Activated CD4-positive, CD25-positive, alpha-beta regulatory T cell (primary cell): ENCODE data around the gene ASTN1.
"Not testable (repeated sequence)": the region's sequence is repeated elsewhere in the genome, so short reads cannot be mapped to it uniquely, and the experiment has no call there.

Source experiments
- DNase-seq, 4 experiments: peaks; one replicate each; lab custom pipeline; 2025; lab: John Stamatoyannopoulos, UW

ASTN1 gene

DNA sequence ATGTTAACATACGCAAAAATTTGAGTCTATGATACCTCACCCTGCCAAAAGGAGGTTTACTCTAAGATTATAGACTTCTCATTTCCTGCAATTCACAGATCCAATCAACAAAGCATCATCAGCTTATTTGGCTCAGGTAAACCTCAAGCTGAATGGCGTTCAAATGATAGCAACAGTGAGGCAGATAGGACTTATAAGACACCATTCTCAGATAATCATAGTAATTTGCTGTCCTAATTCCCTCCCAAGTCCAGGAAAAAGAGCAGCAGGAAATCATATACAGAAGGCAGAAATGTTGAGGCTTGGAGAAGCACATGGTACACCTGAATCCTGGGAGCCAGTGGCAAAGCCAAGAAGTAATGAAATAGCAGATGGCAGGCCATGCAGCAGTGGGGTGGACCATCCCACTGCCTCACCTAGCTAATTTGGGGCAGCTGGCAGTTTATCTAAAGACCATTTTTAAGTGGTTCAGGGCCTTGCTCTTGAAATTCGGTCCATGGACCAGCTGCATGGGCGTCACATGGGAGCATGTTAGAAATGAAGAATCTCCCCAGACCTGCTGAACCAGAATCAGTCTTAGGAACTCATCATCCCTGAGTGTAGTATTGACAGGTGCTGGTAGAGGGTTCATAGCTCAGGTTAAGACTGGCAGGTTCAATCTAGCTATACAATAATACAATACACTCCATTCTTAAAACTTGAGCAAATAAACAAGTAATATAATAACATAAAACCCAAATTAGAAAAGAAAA lies 57.7 kb downstream of the ASTN1 start:
- DNase-seq = no peak

DNA sequence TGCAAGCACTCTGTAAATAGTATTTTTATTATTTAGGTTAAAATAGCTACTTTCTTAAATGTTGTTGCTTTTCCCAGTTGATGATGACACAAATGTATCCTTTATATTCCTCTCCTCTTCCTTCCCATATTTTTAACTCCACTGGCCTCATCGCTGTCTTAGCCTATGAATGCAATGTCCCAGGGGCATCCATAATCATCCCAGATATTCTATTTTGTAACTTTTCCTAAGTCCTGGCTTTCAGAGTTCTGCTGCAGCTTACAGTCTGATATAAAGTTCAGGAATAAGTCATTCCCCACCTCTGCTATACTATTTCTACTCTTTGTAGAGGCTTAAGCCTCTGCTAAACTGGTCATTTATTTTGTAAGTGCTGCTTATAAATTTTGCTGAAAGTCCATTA lies 58.3 kb downstream of the ASTN1 start:
- DNase-seq = no peak

DNA sequence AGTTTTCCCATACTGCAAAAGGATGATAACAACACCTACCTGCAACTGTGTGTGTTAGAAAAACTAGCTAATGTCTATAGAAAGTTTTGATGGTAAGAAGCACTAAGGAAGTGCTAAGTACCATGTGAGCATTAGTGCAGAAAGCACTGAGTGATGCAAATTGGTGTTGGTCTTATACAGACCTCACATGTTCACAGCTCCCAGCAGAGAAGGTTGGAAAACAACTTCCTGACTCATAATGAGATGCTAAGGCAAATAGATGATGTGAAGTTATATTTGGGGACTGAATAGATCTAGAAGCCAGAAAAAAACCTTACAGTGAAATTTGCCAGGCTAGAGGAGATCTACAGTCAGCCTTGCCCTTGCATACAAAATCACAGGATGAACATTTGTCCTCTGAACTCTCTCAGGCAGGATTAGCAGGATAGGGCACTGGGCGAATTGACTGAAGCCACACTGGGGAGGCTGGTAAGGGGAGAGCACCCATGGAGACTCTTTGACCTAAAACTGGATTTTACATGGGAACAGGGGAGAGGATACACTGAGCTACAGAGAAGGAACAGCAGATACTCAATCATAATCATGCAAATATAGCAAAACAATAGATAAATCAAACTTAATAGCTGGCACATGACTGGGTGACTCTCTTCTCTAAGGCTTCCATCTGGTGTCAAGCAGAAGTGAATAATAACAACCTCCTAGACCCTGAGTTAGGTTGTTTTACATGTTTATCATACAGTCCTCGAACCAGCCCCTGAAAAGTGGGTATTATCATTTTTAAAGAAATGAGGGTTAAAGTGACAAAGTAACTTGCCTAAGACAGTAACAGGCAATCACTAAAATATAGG lies 61.3 kb downstream of the ASTN1 start:
- no peak for DNase-seq

DNA sequence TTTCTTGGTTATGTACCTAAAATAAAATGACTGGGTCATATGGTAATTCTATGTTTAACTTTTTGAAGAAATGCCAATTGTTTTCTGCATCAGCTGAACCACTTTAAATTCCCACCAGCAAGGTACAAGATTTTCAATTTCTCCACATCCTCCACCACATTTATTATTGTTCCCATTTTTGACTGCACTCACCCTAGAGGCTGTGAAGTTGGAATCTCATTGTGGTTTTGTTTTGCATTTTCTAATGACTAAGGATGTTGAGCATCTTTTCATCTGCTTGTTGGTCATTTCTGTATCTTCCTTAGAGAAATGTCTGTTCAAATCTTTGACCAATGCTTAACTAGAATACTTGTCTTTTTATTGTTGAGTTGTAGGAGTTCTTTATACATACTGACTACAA lies 72.5 kb downstream of the ASTN1 start:
- DNase-seq = no peak

DNA sequence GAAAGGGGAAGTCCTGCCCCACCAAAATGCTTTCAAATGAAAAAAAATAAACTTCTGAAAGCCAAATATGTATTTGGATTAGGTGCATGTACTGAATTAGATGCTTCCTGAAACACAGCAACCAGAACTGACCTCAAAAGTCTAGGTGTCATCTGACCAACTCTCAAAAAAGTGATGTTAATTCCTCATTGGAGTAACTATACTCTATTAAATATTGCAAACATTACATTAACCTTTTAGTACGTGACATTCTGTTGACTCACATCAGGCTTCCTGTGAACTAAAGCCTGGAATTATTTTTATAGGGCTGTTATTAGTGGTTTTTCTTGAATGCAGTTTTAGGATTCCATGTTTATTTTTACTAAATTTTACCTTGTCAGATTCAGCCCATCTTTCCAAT lies 73.5 kb downstream of the ASTN1 start:
- no peak for DNase-seq

DNA sequence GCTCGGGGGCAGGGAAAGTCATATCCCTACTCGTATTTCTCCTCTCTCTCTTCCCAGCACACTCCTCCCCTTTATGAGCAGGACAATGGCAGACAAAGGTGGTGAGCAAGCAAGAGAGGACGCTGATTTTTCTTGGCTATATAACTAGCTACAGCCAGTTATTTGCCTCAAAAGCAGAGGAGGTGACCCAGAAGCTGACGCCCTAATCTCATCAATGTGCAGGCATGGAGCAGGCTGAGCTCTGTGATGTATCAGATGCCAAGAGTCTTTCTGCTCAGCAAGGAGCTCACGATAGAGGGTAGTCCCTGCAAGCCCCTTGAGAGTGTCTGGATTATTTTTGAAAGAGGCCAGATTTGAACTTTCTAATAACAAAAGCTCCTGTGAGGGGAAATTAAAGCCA lies 75.5 kb downstream of the ASTN1 start:
- no peak for DNase-seq

DNA sequence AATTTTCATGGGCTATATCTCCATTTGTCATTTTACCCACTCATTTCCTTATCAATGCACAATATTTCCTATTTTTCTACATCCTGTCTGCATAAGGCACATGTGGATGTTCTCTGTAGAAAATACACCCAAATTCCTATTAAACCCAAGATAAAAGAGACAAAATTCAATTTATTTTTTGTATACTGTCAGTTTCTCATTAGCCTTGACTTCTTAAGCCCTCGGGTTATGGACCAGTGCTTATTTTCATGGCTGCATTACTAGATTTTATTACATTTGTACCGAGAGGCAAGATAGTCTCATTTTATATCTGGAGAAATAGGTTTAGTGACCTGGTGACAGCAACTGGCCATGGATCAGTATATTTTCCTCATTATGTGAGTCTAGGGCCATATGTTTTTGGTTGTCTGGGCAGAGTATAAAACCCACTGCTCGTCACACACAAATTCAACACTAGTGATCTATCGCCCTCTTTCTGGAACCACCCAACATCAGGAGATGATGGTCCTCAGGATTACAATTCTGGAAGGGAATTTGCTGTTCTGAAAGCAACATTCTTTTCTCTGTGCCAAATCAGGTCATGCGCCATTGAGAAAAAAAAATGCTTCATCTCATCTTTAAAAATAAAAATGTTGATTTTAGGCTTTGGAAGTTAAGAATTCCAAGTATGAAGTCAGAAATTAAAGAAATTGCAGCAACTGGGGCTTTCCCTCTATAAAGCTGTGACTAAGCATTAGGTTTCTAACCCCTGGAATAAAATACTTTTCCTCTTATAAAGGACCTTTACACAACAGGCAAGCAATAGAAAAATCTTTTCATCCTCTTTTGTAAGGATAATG lies 81.4 kb downstream of the ASTN1 start:
- DNase-seq = no peak

DNA sequence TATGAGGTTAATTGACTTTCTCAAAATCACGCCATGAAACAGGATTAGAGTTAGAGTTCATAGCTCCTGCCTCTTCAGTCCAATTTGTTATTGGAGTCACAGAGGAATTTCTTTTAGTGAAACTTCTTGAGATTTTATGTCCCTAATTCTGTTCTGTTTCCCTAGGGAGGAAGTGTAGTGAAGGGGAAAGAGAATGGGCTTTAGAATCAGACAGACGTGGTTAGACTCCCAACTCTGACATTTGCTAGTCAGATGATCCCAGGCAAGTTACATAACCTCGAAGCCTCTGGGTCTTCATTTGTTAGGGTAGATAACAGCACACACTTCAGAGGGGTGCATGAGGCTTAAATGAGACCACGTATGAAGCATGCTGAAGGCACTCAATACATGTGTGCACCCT lies 83.9 kb downstream of the ASTN1 start:
- no peak for DNase-seq

DNA sequence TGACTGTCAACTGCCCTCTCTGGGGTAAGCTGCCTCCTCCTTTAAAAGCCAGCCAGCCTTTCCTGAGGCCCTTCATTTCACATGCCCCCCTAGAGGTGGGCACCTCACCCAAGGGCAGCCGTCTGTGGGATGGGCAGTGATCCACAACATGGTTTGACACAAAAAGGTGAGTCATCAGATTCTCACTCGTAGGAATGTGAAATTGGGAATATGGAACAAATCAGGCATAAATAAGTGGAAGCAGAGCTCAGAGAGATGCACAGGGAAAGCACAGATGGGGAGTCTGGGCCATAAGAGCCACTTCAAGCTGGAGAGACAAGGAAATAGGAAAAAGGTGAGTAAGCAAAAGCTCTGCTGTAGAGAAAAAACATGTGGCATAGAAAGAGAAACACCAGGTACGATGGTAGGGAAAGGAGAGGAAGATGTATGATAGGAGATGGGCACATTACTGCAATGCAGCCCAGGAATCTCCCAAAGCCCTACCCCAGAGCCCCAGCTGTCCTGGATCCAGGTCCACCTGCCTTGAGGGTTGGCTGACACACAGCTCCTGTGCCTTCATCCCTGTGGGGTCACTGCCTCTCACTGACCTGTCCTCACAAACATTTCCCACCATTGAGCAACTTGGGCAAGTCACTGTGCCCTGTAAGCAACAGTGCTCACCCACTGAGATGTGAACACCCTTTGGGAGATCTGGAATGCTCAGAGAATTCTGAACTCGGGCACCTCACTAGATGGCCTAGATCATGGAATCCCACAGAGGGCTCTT lies 86.6 kb downstream of the ASTN1 start:
- no peak for DNase-seq

DNA sequence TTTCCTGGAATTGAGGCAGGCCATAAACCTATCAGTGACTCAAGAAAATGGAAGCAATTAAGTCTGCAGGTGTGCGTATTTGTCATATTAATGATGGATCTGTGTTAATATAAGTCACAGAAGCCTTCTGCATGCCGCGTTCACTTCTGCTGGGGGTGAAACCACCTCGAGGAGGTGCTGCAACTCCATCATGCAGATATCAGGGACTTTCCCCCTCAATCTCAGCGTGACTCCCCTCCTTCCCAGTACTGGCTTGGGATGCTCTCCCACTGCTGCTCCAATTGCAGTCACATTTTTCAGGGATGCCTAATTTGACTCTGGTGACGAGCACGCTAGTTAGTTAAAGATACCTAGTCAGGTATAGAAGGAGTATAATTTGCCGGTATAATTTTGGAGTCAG lies 87.5 kb downstream of the ASTN1 start:
- DNase-seq = no peak

DNA sequence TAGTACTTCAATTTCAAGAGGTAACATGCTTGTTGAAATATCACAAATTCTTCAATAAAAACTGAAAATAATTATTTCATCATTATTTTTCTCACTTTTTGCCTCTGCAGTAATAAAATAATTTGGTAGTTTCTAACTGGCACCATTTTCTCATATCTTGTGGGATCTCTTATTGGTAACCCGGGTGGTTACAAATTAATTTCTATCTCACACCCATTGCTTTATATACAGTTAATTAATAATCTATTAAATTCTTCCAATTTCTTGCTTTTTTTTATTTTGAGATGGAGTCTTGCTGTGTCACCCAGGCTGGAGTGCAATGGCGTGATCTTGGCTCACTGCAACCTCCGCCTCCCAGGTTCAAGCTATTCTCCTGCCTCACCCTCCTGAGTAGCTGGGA lies 89.7 kb downstream of the ASTN1 start:
- DNase-seq = not testable (repeated sequence)

DNA sequence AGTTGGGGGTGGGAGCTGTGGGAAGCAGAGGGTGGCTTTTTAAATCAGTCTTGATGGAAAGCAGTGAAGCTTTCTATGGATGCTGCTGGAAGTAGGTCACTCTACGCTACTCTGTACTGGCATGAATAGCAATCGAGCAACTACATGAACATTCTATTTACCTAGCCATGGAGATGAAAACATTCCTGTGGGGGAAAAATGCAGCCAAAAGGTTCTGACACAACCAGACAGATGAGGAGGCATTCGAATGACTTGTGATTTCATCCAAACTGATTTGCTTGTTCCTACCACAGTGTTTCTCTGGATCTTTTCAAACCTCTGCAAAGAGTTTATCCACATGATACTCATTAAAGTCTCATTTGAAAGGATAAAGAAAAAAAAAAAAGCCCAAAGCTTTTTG lies 95.0 kb downstream of the ASTN1 start:
- DNase-seq = no peak

DNA sequence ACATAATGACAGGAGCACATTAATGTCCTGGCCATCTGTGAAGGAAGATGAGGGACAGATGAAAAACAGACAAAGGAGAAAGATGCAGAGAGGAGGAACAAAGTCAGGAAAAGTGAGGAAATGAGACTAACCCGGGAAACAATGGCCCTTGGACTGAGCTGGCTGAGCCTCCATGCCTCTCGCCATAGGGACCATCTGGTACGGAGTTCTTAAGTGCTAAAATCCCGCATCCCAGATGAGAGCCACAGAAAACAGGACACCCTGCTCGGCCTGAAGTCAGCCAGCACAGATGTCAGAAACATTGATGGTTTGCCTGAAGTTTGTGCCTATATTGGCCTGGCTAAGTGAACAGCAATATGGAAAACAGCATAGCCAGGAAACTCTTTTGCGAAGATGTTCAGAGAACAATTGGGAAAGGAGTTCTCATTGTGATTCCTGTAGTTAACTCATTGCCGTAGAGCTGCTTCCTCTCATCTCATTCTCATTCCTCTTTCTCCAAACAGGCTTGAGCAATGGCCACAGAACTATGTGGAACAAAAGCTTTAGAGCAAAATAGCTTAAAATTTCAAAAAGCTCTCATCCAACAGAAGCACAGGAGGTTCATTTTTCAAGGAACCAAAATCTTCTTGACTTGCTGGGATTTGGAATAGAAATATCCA lies 96.6 kb downstream of the ASTN1 start:
- no peak for DNase-seq

DNA sequence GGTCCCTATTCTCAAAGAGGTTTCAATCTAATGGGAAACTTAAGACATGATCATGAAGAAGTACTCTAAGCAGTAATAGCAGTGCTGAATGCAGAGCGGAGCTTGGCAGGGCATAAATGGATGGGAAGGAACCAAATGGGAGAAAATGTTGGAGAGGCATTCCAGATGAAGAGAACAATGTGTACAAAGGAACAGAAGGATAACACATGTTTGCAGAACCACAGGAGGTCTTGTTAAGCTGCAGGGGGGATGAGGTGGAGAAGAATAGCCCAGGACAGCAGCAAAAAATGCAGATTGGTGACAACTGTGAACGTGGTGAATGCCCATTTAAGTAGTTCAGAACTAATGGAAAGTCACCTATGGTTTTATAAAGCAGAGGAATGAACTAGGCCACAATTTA lies 99.1 kb downstream of the ASTN1 start:
- DNase-seq = no peak

DNA sequence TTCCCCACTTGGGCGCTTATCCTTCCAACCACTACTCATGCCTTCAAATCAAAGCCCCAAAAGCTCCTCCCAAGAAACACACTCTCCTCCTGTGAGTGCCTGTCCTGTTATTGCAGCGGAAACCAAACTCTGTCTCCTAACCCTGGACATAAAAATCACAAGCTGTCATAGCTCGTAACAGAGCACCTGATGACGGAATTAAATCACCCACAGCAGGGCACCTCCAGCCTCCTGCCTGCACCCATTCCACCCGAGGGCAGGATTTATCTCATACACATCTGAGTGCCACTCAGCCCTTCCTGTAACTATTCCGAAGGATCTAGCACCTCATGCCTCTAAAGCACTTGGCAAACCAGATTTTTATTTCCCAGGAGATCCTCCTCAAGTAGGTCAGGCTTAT lies 100.9 kb downstream of the ASTN1 start:
- DNase-seq = no peak

DNA sequence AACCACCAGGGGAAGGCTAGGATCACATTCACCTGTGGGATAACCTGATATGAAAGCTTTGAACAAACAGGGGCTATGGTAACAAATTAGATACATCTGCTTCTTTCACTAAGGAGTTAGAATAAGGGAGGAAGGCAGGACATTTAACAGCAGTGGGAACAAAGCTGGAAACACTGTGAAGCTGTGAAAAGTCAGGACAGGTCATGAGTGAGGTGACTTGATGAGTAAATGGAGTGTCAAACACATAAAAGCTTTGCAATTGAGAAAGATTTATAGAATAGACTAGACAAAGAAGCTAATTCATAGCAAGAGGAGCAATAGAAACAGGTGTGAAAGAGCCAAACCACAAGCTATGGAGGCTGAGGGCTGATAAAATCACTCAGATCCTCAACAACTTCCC lies 110.0 kb downstream of the ASTN1 start:
- no peak for DNase-seq

DNA sequence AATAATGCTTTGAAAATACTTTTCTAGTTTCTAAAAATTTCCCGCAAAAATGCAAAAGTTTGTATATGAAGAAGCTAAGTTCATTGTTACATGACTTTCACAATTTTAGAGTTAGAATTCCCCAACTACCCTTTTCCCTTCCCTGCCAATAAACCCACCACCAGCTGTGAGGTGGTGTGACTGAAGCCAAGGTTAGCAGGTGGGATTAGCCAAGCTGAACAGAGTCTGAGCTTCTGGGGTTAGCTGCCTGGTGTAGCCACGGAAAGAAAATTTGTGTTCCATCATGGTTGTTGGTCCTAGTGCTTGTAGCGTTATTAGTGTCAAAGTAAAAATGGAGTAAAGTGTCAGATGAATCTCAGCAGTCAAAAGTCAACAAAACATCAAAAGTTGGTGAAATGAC lies 110.9 kb downstream of the ASTN1 start:
- DNase-seq = no peak

DNA sequence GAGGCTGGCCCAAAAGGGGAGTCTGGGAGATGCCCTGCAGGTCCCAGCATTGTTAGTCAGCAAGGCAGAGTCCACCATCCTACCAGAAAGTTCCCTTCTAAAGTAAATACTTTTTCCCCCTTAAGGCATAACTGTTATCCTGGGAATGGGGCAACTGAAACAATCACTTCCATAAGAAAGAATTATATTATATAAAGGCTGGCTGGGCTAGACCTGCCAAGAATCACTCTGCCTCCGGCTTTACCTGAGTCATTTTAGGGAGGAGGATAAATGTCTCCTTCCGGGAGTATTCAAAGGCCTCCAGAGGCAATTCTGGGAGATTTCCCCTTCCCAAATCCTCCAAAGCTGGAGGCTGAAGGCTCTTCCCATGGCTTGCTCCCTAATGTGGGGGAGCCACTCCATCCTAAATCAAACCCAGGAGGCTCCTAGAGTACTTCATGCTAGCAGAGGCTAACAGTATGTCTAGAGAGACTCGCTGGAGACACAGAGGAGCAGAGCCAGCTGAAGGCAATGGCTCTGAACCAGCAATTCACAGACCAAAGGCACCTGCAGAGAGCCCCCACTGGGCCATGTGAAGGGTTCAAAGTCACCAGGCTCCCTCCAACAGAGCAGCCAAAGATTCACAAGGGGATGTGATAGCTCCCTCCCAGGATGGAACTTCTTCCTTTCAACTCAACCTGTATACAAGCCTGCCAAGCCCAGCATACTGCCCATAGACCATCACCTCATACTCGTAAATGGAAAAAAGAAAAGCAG lies 116.0 kb downstream of the ASTN1 start:
- DNase-seq = no peak

DNA sequence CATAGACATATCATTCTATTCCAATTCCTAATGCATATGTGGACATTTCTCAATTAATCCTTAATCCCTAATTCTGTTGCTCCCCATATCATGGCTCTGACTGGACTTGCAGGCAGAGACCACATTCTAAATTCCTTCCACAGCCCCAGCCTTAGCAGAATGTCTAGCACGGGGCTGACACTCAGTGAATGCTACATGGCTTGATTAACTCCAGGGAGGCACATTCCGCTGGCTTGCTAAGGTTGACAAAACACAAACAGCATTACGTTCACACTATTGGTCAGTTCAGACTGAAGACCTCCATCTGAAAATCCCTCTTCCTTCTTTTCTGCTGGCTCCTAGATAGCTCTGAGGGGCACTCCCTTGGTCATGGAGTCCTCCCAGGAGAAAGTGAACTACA lies 119.4 kb downstream of the ASTN1 start:
- DNase-seq = no peak

DNA sequence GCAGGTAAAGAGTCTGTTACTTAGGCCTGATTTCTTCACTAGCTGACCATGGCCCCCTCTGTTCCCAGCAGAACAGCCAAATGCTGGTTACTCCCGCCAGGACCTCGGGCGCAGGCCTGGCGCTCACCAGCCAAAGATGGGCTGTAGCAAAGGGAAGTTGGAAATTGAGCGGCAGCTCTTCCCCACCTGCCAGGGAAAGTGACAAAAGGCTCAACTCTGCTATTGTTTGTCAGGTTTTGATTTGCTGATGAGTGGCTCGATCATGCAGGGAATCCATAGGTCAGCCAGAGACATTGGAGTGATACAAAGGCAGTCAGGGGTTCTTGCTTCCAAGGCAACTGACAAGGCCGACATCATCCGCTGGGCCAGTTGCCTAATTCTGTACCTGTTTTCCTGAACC lies 120.1 kb downstream of the ASTN1 start:
- no peak for DNase-seq

DNA sequence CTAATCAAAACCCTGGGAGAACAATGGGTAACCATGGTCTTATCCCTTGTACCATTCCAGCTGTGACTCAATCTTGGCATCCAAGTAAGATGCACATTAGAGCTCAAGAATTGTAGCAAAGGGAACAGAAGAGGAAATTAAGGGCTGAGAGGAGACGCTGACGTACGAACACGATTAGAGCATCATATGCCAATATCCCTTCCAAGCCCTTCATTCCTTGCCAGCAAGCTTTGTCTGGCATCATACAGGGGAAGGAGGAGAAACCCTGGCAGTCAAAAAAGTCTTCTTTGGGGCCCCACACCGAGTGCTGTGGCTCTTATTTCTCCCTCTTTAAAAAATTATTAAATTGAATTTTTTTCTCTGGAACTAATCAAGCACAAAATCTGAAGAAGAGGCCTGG lies 120.9 kb downstream of the ASTN1 start:
- DNase-seq = no peak
